ENCODE results near the gene HCFC1. TPM values are rescaled to one million over a fixed set of nuclear protein-coding genes. Genes with fewer than 3 reads are reported as not detected.

HCFC1 gene
- total RNA-seq, 1 donor from 2014 or later = 74.6 TPM

GRCh38 chrX:153964105-153964504 is 7.5 kb downstream of the HCFC1 start:
- no peak overlapping the region for H3K27ac Mint-ChIP-seq (ENCODE audit: unreplicated experiment)
- H3K9me3 Mint-ChIP-seq (ENCODE audit: unreplicated experiment) = no peaks in the 10 kb centered on the region
- H3K27me3 Mint-ChIP-seq (ENCODE audit: unreplicated experiment) = peaks cover 6% of the 10 kb centered on the region
- H3K4me1 Mint-ChIP-seq (ENCODE audit: unreplicated experiment) = peaks cover 14% of the 10 kb centered on the region
- TF ChIP-seq, protein P1, sequence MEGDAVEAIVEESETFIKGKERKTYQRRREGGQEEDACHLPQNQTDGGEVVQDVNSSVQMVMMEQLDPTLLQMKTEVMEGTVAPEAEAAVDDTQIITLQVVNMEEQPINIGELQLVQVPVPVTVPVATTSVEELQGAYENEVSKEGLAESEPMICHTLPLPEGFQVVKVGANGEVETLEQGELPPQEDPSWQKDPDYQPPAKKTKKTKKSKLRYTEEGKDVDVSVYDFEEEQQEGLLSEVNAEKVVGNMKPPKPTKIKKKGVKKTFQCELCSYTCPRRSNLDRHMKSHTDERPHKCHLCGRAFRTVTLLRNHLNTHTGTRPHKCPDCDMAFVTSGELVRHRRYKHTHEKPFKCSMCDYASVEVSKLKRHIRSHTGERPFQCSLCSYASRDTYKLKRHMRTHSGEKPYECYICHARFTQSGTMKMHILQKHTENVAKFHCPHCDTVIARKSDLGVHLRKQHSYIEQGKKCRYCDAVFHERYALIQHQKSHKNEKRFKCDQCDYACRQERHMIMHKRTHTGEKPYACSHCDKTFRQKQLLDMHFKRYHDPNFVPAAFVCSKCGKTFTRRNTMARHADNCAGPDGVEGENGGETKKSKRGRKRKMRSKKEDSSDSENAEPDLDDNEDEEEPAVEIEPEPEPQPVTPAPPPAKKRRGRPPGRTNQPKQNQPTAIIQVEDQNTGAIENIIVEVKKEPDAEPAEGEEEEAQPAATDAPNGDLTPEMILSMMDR (IDR thresholded peaks at IDR 0.05; ENCODE audit: unreplicated experiment) = no peak
- H3K36me3 Mint-ChIP-seq (ENCODE audit: low read depth, unreplicated experiment) = peaks cover 7% of the 10 kb centered on the region
- no peak overlapping the region for H3K4me3 Mint-ChIP-seq (ENCODE audit: unreplicated experiment)
- DNase-seq (ENCODE audit: low spot score) = no peak

- Mint-ChIP-seq H3K36me3 (ENCODE audit: low read depth, unreplicated experiment) (peaks cover 7% of the 10 kb centered on the region), H3K27ac (ENCODE audit: unreplicated experiment) (no peak overlapping the region), H3K9me3 (ENCODE audit: unreplicated experiment) (no peaks in the 10 kb centered on the region), H3K27me3 (ENCODE audit: unreplicated experiment) (peaks cover 6% of the 10 kb centered on the region), H3K4me3 (ENCODE audit: unreplicated experiment) (no peak overlapping the region), H3K4me1 (ENCODE audit: unreplicated experiment) (peaks cover 14% of the 10 kb centered on the region)
- TF ChIP-seq, protein P1 (IDR thresholded peaks at IDR 0.05; ENCODE audit: unreplicated experiment) = no peak
- no peak for DNase-seq (ENCODE audit: low spot score)
Measured at GRCh38 chrX:153963546-153963945, 8.1 kb downstream of the HCFC1 start.

- TF ChIP-seq, protein P1 (IDR thresholded peaks at IDR 0.05; ENCODE audit: unreplicated experiment) = no peak
- Mint-ChIP-seq H3K27ac (ENCODE audit: unreplicated experiment) (no peak overlapping the region), H3K9me3 (ENCODE audit: unreplicated experiment) (no peaks in the 10 kb centered on the region), H3K27me3 (ENCODE audit: unreplicated experiment) (no peaks in the 10 kb centered on the region), H3K4me3 (ENCODE audit: unreplicated experiment) (no peak overlapping the region), H3K36me3 (ENCODE audit: low read depth, unreplicated experiment) (peaks cover 7% of the 10 kb centered on the region), H3K4me1 (ENCODE audit: unreplicated experiment) (no peaks in the 10 kb centered on the region)
- DNase-seq (ENCODE audit: low spot score) = no peak
Measured at GRCh38 chrX:153961292-153961691, 10.3 kb downstream of the HCFC1 start.

DNA sequence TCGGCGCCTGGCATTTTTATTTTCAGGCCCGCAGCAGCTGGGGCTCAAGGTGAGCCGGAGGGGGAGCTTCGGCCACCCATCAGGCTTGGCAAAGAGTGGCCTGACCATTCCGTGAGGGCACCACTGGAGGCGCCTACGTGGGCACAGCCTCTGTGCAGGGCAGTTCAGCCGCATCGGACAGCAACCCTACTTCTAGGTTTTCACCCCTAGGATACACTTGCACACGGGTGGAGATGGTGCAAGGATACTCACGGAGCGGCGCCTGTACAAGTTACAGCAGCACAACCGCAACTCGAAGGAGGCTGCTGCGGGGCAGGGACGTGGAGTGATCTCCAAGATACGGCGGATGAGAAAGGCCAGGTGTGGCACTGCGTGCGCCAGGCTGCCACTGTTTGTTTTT is 10.8 kb downstream of the HCFC1 start:
- Mint-ChIP-seq H3K9me3 (ENCODE audit: unreplicated experiment) (no peaks in the 10 kb centered on the region), H3K4me3 (ENCODE audit: unreplicated experiment) (no peak overlapping the region), H3K27me3 (ENCODE audit: unreplicated experiment) (no peaks in the 10 kb centered on the region), H3K36me3 (ENCODE audit: low read depth, unreplicated experiment) (peaks cover 7% of the 10 kb centered on the region), H3K27ac (ENCODE audit: unreplicated experiment) (no peak overlapping the region), H3K4me1 (ENCODE audit: unreplicated experiment) (no peaks in the 10 kb centered on the region)
- TF ChIP-seq, protein P1 (IDR thresholded peaks at IDR 0.05; ENCODE audit: unreplicated experiment) = no peak
- DNase-seq (ENCODE audit: low spot score) = no peak

DNA sequence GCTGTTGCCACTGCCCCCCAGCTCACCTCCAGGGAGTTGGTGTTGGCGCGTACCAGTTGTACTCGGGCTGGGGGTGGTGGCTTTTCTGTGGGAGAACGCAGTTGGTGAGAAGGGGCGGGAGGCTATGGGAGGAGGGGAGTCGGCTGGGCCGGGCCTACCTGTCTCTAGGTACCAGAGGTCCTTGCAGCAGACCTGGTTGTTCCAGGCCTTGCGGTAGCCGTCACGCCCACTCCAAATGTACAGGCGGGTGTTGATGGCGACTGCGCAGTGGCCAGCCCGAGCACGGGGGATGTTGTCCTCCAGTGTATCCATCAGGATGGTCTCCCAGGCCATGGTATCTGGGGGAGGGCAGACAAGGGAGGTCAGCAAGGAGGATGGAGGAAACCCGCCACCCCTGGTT is 11.5 kb downstream of the HCFC1 start:
- H3K36me3 Mint-ChIP-seq (ENCODE audit: low read depth, unreplicated experiment) = peaks cover 7% of the 10 kb centered on the region
- TF ChIP-seq, protein P1 (IDR thresholded peaks at IDR 0.05; ENCODE audit: unreplicated experiment) = no peak
- no peak overlapping the region for H3K4me3 Mint-ChIP-seq (ENCODE audit: unreplicated experiment)
- H3K9me3 Mint-ChIP-seq (ENCODE audit: unreplicated experiment) = no peaks in the 10 kb centered on the region
- H3K27me3 Mint-ChIP-seq (ENCODE audit: unreplicated experiment) = no peaks in the 10 kb centered on the region
- no peak overlapping the region for H3K27ac Mint-ChIP-seq (ENCODE audit: unreplicated experiment)
- no peaks in the 10 kb centered on the region for H3K4me1 Mint-ChIP-seq (ENCODE audit: unreplicated experiment)
- DNase-seq (ENCODE audit: low spot score) = no peak
